Tibial artery (tissue), 4 donors: Measurements from ENCODE around the gene PKDCC.

Source experiments
- DNase-seq, 2 donors: peaks; one replicate each; pipeline ENCODE4 v3.0.0-alpha.2; 2019
- H3K27ac ChIP-seq, 2 donors: fragments of 200-600 bp; sonication (generic) in 1 of 2; 1 replicate in 1 of 2; 2 replicates in 1 of 2; pipeline ENCODE4 v1.5.1; 2018 to 2019; ENCODE audit warnings: mild to moderate bottlenecking in 1 of 2
- H3K27me3 ChIP-seq, 2 donors: fragments of 200-600 bp; sonication (generic) in 1 of 2; one replicate each; pipeline versions ENCODE4 v1.5.1 to v1.6.0; 2016 to 2019
- H3K36me3 ChIP-seq, 3 donors: fragments of 200-600 bp; sonication (generic) in 2 of 3; one replicate each; pipeline ENCODE4 v1.5.1; 2016 to 2019; ENCODE audit warnings: mild to moderate bottlenecking in 2 of 3
- H3K4me1 ChIP-seq, 4 donors: fragments of 200-600 bp; sonication (generic) in 2 of 4; 1 replicate in 3 of 4; 2 replicates in 1 of 4; pipeline ENCODE4 v1.5.1; 2016 to 2019
- H3K4me3 ChIP-seq, 2 donors: fragments of 200-600 bp; sonication (generic) in 1 of 2; 1 replicate in 1 of 2; 2 replicates in 1 of 2; pipeline ENCODE4 v1.5.1; 2018 to 2019; ENCODE audit warnings: mild to moderate bottlenecking in 2 of 2
- H3K9me3 ChIP-seq, 3 donors: fragments of 200-600 bp; sonication (generic) in 1 of 3; one replicate each; pipeline ENCODE4 v1.5.1; 2016 to 2019
- intact Hi-C: fragments of 100-400 bp; cut with DNase I; formaldehyde crosslinking; loops from one replicate; pipeline ENCODE4 v1.15.0; 2023; ENCODE audit warnings: low total_unique reads
- TF ChIP-seq, protein P1 (sequence below), 2 experiments: fragments of 200-600 bp in 1 of 2; fragments of 450-650 bp in 1 of 2; IDR thresholded peaks; one replicate each; pipeline ENCODE4 v1.5.1; 2017 to 2019; ENCODE audit warnings: antibody characterized with exemption in 2 of 2, mild to moderate bottlenecking in 1 of 2, moderate library complexity in 1 of 2

The PKDCC gene

DNA sequence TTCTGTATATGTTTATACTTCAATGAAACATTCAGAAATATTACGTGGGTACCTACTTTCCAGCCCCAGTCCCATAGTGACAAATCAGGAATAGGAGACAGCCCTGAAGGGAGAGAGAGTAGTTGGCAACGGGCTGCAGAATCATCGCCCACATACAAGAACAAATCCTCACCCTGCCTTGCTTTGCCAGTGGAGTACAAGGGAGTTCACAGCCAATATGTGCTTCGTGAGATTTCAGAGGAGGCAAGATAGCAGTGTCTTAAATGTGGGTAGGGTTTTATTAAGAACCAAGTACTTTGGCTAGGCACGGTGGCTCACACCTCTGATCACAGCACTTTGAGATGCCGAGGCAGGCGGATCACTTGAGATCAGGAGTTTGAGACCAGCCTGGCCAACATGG lies 40.3 kb upstream of the PKDCC start:
- Histone ChIP-seq H3K4me3 (no peak overlapping the region), H3K27ac (no peak overlapping the region), H3K4me1 (peaks cover 0 to 10% (median 2%) of the 10 kb centered on the region in 4 donors), H3K9me3 (no peaks in the 10 kb centered on the region), H3K27me3 (no peaks in the 10 kb centered on the region), H3K36me3 (no peaks in the 10 kb centered on the region)
- intact Hi-C loops: no loop called here
- TF ChIP-seq, protein P1, sequence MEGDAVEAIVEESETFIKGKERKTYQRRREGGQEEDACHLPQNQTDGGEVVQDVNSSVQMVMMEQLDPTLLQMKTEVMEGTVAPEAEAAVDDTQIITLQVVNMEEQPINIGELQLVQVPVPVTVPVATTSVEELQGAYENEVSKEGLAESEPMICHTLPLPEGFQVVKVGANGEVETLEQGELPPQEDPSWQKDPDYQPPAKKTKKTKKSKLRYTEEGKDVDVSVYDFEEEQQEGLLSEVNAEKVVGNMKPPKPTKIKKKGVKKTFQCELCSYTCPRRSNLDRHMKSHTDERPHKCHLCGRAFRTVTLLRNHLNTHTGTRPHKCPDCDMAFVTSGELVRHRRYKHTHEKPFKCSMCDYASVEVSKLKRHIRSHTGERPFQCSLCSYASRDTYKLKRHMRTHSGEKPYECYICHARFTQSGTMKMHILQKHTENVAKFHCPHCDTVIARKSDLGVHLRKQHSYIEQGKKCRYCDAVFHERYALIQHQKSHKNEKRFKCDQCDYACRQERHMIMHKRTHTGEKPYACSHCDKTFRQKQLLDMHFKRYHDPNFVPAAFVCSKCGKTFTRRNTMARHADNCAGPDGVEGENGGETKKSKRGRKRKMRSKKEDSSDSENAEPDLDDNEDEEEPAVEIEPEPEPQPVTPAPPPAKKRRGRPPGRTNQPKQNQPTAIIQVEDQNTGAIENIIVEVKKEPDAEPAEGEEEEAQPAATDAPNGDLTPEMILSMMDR (IDR thresholded peaks at IDR 0.05): no peak
- no peak for DNase-seq

DNA sequence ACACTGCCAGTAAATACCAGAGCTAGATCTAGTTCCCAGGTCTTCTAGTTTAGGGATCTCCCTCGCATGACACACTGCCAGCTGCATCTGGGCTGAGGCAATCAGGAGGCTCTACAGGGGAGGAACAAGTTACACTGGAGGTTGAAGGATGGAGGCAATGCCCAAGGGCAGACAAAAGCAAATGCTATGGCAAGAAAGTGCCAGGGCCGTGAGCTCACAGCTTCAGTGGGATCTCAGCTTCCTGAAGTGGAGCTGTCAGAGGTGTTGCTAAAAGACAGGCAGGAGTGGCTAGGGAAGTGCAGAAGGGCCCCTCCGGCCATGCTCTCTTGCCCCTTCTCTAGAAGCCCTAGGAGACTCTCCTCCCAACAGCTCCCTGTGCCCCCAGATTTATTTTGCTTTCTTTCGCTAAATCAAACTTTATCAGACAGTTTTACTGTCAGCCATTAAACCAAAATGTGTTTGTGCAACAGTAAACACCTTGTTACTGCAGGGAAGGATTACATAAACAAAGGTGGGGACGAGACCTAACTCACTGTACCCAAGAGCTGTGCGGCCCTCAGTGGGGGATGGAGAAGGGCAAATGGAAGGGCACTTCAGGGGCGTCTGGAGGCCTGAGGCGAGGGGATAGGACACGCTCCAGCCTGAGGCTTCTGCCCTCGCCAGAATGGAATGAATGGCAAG lies 39.4 kb upstream of the PKDCC start:
- intact Hi-C loops: no loop called here
- H3K27ac ChIP-seq: no peak overlapping the region
- H3K27me3 ChIP-seq: no peaks in the 10 kb centered on the region
- no peaks in the 10 kb centered on the region for H3K9me3 ChIP-seq
- no peak overlapping the region for H3K4me3 ChIP-seq
- TF ChIP-seq, protein P1 (IDR thresholded peaks at IDR 0.05): no peak
- peak in 1 of 2 donors; percentile 56 for DNase-seq
- no peaks in the 10 kb centered on the region for H3K36me3 ChIP-seq
- peaks cover 0 to 10% (median 2%) of the 10 kb centered on the region in 4 donors for H3K4me1 ChIP-seq

DNA sequence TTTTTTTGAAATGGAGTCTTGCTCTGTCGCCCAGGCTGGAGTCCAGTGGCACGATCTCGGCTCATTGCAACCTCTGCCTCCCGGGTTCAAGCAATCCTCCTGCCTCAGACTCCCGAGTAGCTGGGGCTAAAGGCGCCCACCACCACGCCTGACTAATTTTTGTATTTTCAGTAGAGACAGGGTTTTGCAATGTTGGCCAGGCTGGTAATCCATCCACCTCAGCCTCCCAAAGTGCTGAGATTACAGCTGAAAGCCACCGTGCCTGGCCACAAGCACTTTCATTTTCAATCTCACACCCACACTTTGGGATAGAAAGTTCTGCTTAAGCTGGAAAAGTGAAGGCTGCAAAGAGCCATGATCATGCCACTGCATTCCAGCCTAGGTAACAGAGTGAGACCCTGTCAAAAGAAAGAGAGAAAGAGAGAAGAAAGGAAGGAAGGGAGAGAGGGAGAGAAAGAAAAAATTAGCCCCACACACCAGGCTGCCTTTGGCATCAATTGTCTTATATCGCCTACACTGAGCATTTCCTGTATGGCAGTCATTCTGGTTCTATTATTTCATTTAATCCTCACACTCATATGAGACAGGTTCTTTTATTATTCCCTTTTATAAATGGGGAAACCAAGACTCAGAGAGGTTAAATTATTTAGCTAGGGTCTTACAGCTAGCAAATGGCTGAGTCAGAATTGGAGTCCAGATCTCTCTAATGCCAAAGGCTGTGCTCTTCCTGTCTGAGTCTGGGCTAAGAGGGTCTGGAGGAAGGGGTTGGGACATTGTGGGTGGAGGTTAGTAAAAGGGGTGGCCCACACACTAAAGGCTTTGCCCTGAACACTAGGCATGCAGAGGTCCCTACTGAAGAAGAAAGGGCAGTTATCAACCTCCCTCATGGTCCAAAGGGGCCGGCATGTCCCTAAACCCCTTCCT lies 37.9 kb upstream of the PKDCC start:
- TF ChIP-seq, protein P1 (IDR thresholded peaks at IDR 0.05): no peak
- Histone ChIP-seq H3K27me3 (no peaks in the 10 kb centered on the region), H3K4me1 (peaks cover 0 to 10% (median 2%) of the 10 kb centered on the region in 4 donors), H3K4me3 (no peak overlapping the region), H3K36me3 (no peaks in the 10 kb centered on the region), H3K27ac (no peak overlapping the region), H3K9me3 (no peaks in the 10 kb centered on the region)
- intact Hi-C loops: no loop called here
- no peak for DNase-seq

- no peak for DNase-seq
- TF ChIP-seq, protein P1 (IDR thresholded peaks at IDR 0.05): no peak
- Histone ChIP-seq H3K27me3 (no peaks in the 10 kb centered on the region), H3K27ac (no peak overlapping the region), H3K4me3 (no peak overlapping the region), H3K9me3 (no peaks in the 10 kb centered on the region), H3K4me1 (peaks cover 0 to 10% (median 2%) of the 10 kb centered on the region in 4 donors), H3K36me3 (no peaks in the 10 kb centered on the region)
- intact Hi-C loops: no loop called here
Observed at GRCh38 chr2:42010743-42011298, 37.0 kb upstream of the PKDCC start.

- Histone ChIP-seq H3K27me3 (no peaks in the 10 kb centered on the region), H3K4me1 (peaks cover 0 to 10% (median 2%) of the 10 kb centered on the region in 4 donors), H3K9me3 (no peaks in the 10 kb centered on the region), H3K36me3 (no peaks in the 10 kb centered on the region), H3K4me3 (no peak overlapping the region), H3K27ac (no peak overlapping the region)
- DNase-seq: no peak
- TF ChIP-seq, protein P1 (IDR thresholded peaks at IDR 0.05): no peak
- intact Hi-C loops: no loop called here
Observed at GRCh38 chr2:42012137-42012536, 35.7 kb upstream of the PKDCC start.
